Activated naive CD8-positive, alpha-beta T cell treated with anti-CD3 and anti-CD28 coated beads for 36 hours (primary cell): ENCODE data around the gene GSG1L. TPM values are rescaled to one million over a fixed set of nuclear protein-coding genes. Genes with fewer than 3 reads are reported as not detected.

Source experiments
- DNase-seq: peaks from one replicate; pipeline ENCODE4 v3.0.0; 2021
- H3K27ac Mint-ChIP-seq: one replicate; pipeline ENCODE4 v1.8.0; 2022; ENCODE audit warnings: mild to moderate bottlenecking, moderate library complexity, mixed read lengths
- H3K27me3 Mint-ChIP-seq: one replicate; pipeline ENCODE4 v1.8.0; 2022; ENCODE audit warnings: mild to moderate bottlenecking, mixed read lengths
- H3K36me3 Mint-ChIP-seq: one replicate; pipeline ENCODE4 v1.8.0; 2021; ENCODE audit warnings: mild to moderate bottlenecking, mixed read lengths
- H3K4me1 Mint-ChIP-seq: one replicate; pipeline ENCODE4 v1.8.0; 2021; ENCODE audit warnings: mixed read lengths
- H3K4me3 Mint-ChIP-seq: one replicate; pipeline ENCODE4 v1.8.0; 2022; ENCODE audit warnings: mild to moderate bottlenecking, moderate library complexity, mixed read lengths
- H3K9me3 Mint-ChIP-seq: one replicate; pipeline ENCODE4 v1.8.0; 2022; ENCODE audit warnings: mixed read lengths
- total RNA-seq, 2 experiments: library from RNA; stranded (reverse); gene quantifications; one replicate each; pipeline ENCODE4 v1.2.3, GENCODE V29; 2021

GSG1L gene
- total RNA-seq, result not detected

- DNase-seq, result peak; percentile 26
- Mint-ChIP-seq H3K9me3 (no peaks in the 10 kb centered on the region), H3K4me3 (no peak within 1 kb of the TSS), H3K27me3 (peaks cover 59% of the 10 kb centered on the region), H3K36me3 (no peaks in the 10 kb centered on the region), H3K4me1 (peaks cover 4% of the 10 kb centered on the region), H3K27ac (no peak within 1 kb of the TSS)
These were observed at the start of gene GSG1L for GRCh38 chr16:28063591-28064061. Gene GSG1L, minus strand, starts transcription at chr16:28063714. Its CDS starts 290 bp downstream, at chr16:28063424.

- Mint-ChIP-seq H3K27ac (peak overlapping the region; percentile 59), H3K4me3 (no peak overlapping the region), H3K9me3 (no peaks in the 10 kb centered on the region), H3K27me3 (no peaks in the 10 kb centered on the region), H3K4me1 (peaks cover 28% of the 10 kb centered on the region), H3K36me3 (peaks cover 18% of the 10 kb centered on the region)
- DNase-seq, result no peak
These were observed 49.4 kb upstream of the GSG1L start for GRCh38 chr16:28112908-28113307.

GRCh38 chr16:28110977-28111376, 47.5 kb upstream of the GSG1L start:
- Mint-ChIP-seq H3K4me1 (peaks cover 28% of the 10 kb centered on the region), H3K36me3 (peaks cover 20% of the 10 kb centered on the region), H3K4me3 (no peak overlapping the region), H3K9me3 (no peaks in the 10 kb centered on the region), H3K27ac (no peak overlapping the region), H3K27me3 (no peaks in the 10 kb centered on the region)
- no peak for DNase-seq

GRCh38 chr16:28110479-28110878, 47.0 kb upstream of the GSG1L start:
- Mint-ChIP-seq H3K4me3 (no peak overlapping the region), H3K27ac (no peak overlapping the region), H3K36me3 (peaks cover 21% of the 10 kb centered on the region), H3K4me1 (peaks cover 28% of the 10 kb centered on the region), H3K27me3 (no peaks in the 10 kb centered on the region), H3K9me3 (no peaks in the 10 kb centered on the region)
- no peak for DNase-seq

- Mint-ChIP-seq H3K9me3 (no peaks in the 10 kb centered on the region), H3K4me3 (no peak overlapping the region), H3K27ac (peak overlapping the region; percentile 34), H3K36me3 (peaks cover 25% of the 10 kb centered on the region), H3K4me1 (peaks cover 28% of the 10 kb centered on the region), H3K27me3 (no peaks in the 10 kb centered on the region)
- no peak for DNase-seq
These were observed 46.6 kb upstream of the GSG1L start for GRCh38 chr16:28110074-28110473.

- H3K36me3 Mint-ChIP-seq, result peaks cover 30% of the 10 kb centered on the region
- DNase-seq, result no peak
- peak overlapping the region; percentile 42 for H3K27ac Mint-ChIP-seq
- no peaks in the 10 kb centered on the region for H3K9me3 Mint-ChIP-seq
- no peak overlapping the region for H3K4me3 Mint-ChIP-seq
- H3K27me3 Mint-ChIP-seq, result no peaks in the 10 kb centered on the region
- peaks cover 28% of the 10 kb centered on the region for H3K4me1 Mint-ChIP-seq
These were observed 45.2 kb upstream of the GSG1L start for GRCh38 chr16:28108590-28109247.

- H3K27ac Mint-ChIP-seq, result peak overlapping the region; percentile 39
- H3K9me3 Mint-ChIP-seq, result no peaks in the 10 kb centered on the region
- H3K4me1 Mint-ChIP-seq, result peaks cover 16% of the 10 kb centered on the region
- DNase-seq, result no peak
- peaks cover 30% of the 10 kb centered on the region for H3K36me3 Mint-ChIP-seq
- H3K4me3 Mint-ChIP-seq, result no peak overlapping the region
- H3K27me3 Mint-ChIP-seq, result no peaks in the 10 kb centered on the region
These were observed 43.7 kb upstream of the GSG1L start for GRCh38 chr16:28107232-28107631.

- peaks cover 30% of the 10 kb centered on the region for H3K36me3 Mint-ChIP-seq
- no peaks in the 10 kb centered on the region for H3K27me3 Mint-ChIP-seq
- H3K4me1 Mint-ChIP-seq, result peaks cover 15% of the 10 kb centered on the region
- no peak overlapping the region for H3K4me3 Mint-ChIP-seq
- no peak overlapping the region for H3K27ac Mint-ChIP-seq
- no peak for DNase-seq
- H3K9me3 Mint-ChIP-seq, result no peaks in the 10 kb centered on the region
These were observed 43.1 kb upstream of the GSG1L start for GRCh38 chr16:28106467-28107215.

GRCh38 chr16:28105954-28106353, 42.4 kb upstream of the GSG1L start:
- H3K9me3 Mint-ChIP-seq, result no peaks in the 10 kb centered on the region
- peaks cover 11% of the 10 kb centered on the region for H3K4me1 Mint-ChIP-seq
- H3K27ac Mint-ChIP-seq, result no peak overlapping the region
- H3K4me3 Mint-ChIP-seq, result no peak overlapping the region
- H3K36me3 Mint-ChIP-seq, result peaks cover 30% of the 10 kb centered on the region
- no peak for DNase-seq
- H3K27me3 Mint-ChIP-seq, result no peaks in the 10 kb centered on the region

- Mint-ChIP-seq H3K27me3 (no peaks in the 10 kb centered on the region), H3K9me3 (no peaks in the 10 kb centered on the region), H3K4me3 (no peak overlapping the region), H3K27ac (no peak overlapping the region), H3K4me1 (peaks cover 7% of the 10 kb centered on the region), H3K36me3 (peaks cover 32% of the 10 kb centered on the region)
- no peak for DNase-seq
These were observed 41.8 kb upstream of the GSG1L start for GRCh38 chr16:28105297-28105696.

- no peak for DNase-seq
- H3K9me3 Mint-ChIP-seq, result no peaks in the 10 kb centered on the region
- peaks cover 5% of the 10 kb centered on the region for H3K4me1 Mint-ChIP-seq
- no peak overlapping the region for H3K27ac Mint-ChIP-seq
- no peak overlapping the region for H3K4me3 Mint-ChIP-seq
- peaks cover 35% of the 10 kb centered on the region for H3K36me3 Mint-ChIP-seq
- no peaks in the 10 kb centered on the region for H3K27me3 Mint-ChIP-seq
These were observed 40.9 kb upstream of the GSG1L start for GRCh38 chr16:28104404-28104803.

GRCh38 chr16:28103516-28104170, 40.1 kb upstream of the GSG1L start:
- Mint-ChIP-seq H3K27me3 (no peaks in the 10 kb centered on the region), H3K4me3 (no peak overlapping the region), H3K36me3 (peaks cover 35% of the 10 kb centered on the region), H3K4me1 (no peaks in the 10 kb centered on the region), H3K9me3 (no peaks in the 10 kb centered on the region), H3K27ac (no peak overlapping the region)
- no peak for DNase-seq

- no peak overlapping the region for H3K4me3 Mint-ChIP-seq
- no peaks in the 10 kb centered on the region for H3K27me3 Mint-ChIP-seq
- H3K9me3 Mint-ChIP-seq, result no peaks in the 10 kb centered on the region
- no peak overlapping the region for H3K27ac Mint-ChIP-seq
- no peaks in the 10 kb centered on the region for H3K4me1 Mint-ChIP-seq
- no peak for DNase-seq
- H3K36me3 Mint-ChIP-seq, result peaks cover 41% of the 10 kb centered on the region
These were observed 38.0 kb upstream of the GSG1L start for GRCh38 chr16:28101533-28101890.

GRCh38 chr16:28100810-28101532, 37.5 kb upstream of the GSG1L start:
- DNase-seq, result no peak
- H3K27ac Mint-ChIP-seq, result no peak overlapping the region
- no peaks in the 10 kb centered on the region for H3K4me1 Mint-ChIP-seq
- H3K27me3 Mint-ChIP-seq, result no peaks in the 10 kb centered on the region
- H3K4me3 Mint-ChIP-seq, result no peak overlapping the region
- H3K9me3 Mint-ChIP-seq, result no peaks in the 10 kb centered on the region
- peaks cover 39% of the 10 kb centered on the region for H3K36me3 Mint-ChIP-seq
